Measurements from ENCODE around the gene CTAG1A.
"Not testable (repeated sequence)": the region's sequence is repeated elsewhere in the genome, so short reads cannot be mapped to it uniquely, and the experiment has no call there.

GRCh38 chrX:154562295-154562694 is 22.6 kb upstream of the CTAG1A start:
- not testable (repeated sequence) for TF ChIP-seq CTCF, EP300 (IDR thresholded peaks at IDR 0.05)

Data from tibial nerve (tissue), 4 donors.